HEK293T (cell line): ENCODE results near the gene PPP1R1B.

ENCODE experiments used
- CTCF ChIA-PET: fragments of 350-600 bp; formaldehyde crosslinking; extraction: SDS; loops from one replicate; lab custom pipeline; 2021; ENCODE audit warnings: antibody characterized with exemption, inconsistent platforms; lab: Yijun Ruan, JAX
- POLR2A ChIA-PET: fragments of 350-600 bp; formaldehyde crosslinking; extraction: SDS; loops from one replicate; lab custom pipeline; 2020; ENCODE audit warnings: antibody characterized with exemption, inconsistent platforms; lab: Yijun Ruan, JAX
- DNase-seq: peaks from one replicate; pipeline ENCODE4 v3.0.0; 2012; ENCODE audit warnings: mixed read lengths; ENCODE audit errors: extremely low spot score
- ARNT ChIP-seq: fragments of 450-650 bp; IDR thresholded peaks from 2 replicates; pipeline ENCODE4 v1.6.1; 2017; ENCODE audit warnings: mild to moderate bottlenecking
- BHLHE40 ChIP-seq: fragments of 450-650 bp; IDR thresholded peaks from 2 replicates; pipeline ENCODE4 v1.6.1; 2016; ENCODE audit warnings: mild to moderate bottlenecking, moderate library complexity, borderline replicate concordance
- CTBP1 ChIP-seq: fragments of 450-650 bp; IDR thresholded peaks from 2 replicates; pipeline ENCODE4 v1.6.1; 2016; ENCODE audit warnings: borderline replicate concordance
- ELF4 ChIP-seq: fragments of 450-650 bp; IDR thresholded peaks from 2 replicates; pipeline ENCODE4 v1.6.1; 2017; ENCODE audit warnings: antibody characterized with exemption
- FOXA1 ChIP-seq: fragments of 450-650 bp; IDR thresholded peaks from 2 replicates; pipeline ENCODE4 v1.6.1; 2016; ENCODE audit warnings: mild to moderate bottlenecking
- FOXK2 ChIP-seq: fragments of 450-650 bp; IDR thresholded peaks from 2 replicates; pipeline ENCODE4 v1.6.1; 2016; ENCODE audit warnings: mild to moderate bottlenecking
- FOXM1 ChIP-seq: fragments of 450-650 bp; IDR thresholded peaks from 2 replicates; pipeline ENCODE4 v1.6.1; 2017; ENCODE audit warnings: mild to moderate bottlenecking, borderline replicate concordance
- HDGF ChIP-seq: fragments of 450-650 bp; IDR thresholded peaks from 2 replicates; pipeline ENCODE4 v1.6.1; 2017; ENCODE audit warnings: antibody characterized with exemption, borderline replicate concordance
- L3MBTL2 ChIP-seq: fragments of 450-650 bp; conservative IDR thresholded peaks from 2 replicates; pipeline ENCODE4 v1.6.1; 2016; ENCODE audit warnings: mild to moderate bottlenecking
- LEF1 ChIP-seq: fragments of 450-650 bp; IDR thresholded peaks from 2 replicates; pipeline ENCODE4 v1.6.1; 2017; ENCODE audit warnings: mild to moderate bottlenecking, borderline replicate concordance
- NFRKB ChIP-seq: fragments of 450-650 bp; IDR thresholded peaks from 2 replicates; pipeline ENCODE4 v1.6.1; 2016; ENCODE audit warnings: mild to moderate bottlenecking, moderate library complexity
- PKNOX1 ChIP-seq: fragments of 450-650 bp; IDR thresholded peaks from 2 replicates; pipeline ENCODE4 v1.6.1; 2016
- SP1 ChIP-seq: fragments of 450-650 bp; IDR thresholded peaks from 2 replicates; pipeline ENCODE4 v1.6.1; 2017
- SUZ12 ChIP-seq: fragments of 450-650 bp; IDR thresholded peaks from 2 replicates; pipeline ENCODE4 v1.6.1; 2016; ENCODE audit warnings: mild to moderate bottlenecking
- TARDBP ChIP-seq: fragments of 450-650 bp; IDR thresholded peaks from 2 replicates; pipeline ENCODE4 v1.6.1; 2016
- ZNF384 ChIP-seq: fragments of 450-650 bp; IDR thresholded peaks from 2 replicates; pipeline ENCODE4 v1.6.1; 2016

PPP1R1B gene

GRCh38 chr17:39636927-39637736, 10.4 kb downstream of the PPP1R1B start, which contains the start of gene STARD3:
Gene STARD3, plus strand, starts transcription at chr17:39637144. Its CDS starts 16,388 bp downstream, at chr17:39653532.
- ChIA-PET POLR2A (interaction anchor here (0.7 to 3.1 kb wide), 13 partner anchors 8 to 331 kb away, joined by 3 to 11 read pairs (median 4); partner anchors contain the start of genes MED1 and PGAP3), CTCF (interaction anchor here (1.0 to 2.2 kb wide), 3 partner anchors 14 to 18 kb away, joined by 4 to 16 read pairs (median 9); no protein-coding TSS in a partner anchor)
- DNase-seq, result peak; percentile 84
- TF ChIP-seq LEF1 (no peak), TARDBP (no peak), ELF4 (0 out of 2 replicates have a peak, but pooled peaks have one; percentile 36), FOXK2 (no peak), CTBP1 (no peak), NFRKB (no peak), SP1 (no peak), PKNOX1 (no peak), HDGF (no peak), BHLHE40 (no peak), FOXA1 (no peak), L3MBTL2 (peak; percentile 72), FOXM1 (no peak), ARNT (peak; percentile 61; the same call in 1 of the 2 replicates)

- TF ChIP-seq SP1, result no peak
- no peak for TF ChIP-seq FOXM1
- no peak for TF ChIP-seq TARDBP
- ChIA-PET POLR2A (interaction anchor here (0.9 to 3.1 kb wide), 8 partner anchors 9 to 188 kb away, joined by 3 to 11 read pairs (median 6); partner anchors contain the start of genes MED1 and PGAP3), CTCF (interaction anchor here (1.0 to 2.2 kb wide), 3 partner anchors 15 to 17 kb away, joined by 4 to 16 read pairs (median 9); no protein-coding TSS in a partner anchor)
- DNase-seq, result no peak
Measured at GRCh38 chr17:39638317-39638716, 11.6 kb downstream of the PPP1R1B start.

GRCh38 chr17:39639043-39639442, 12.3 kb downstream of the PPP1R1B start:
- no peak for TF ChIP-seq BHLHE40
- TF ChIP-seq TARDBP, result no peak
- TF ChIP-seq PKNOX1, result no peak
- TF ChIP-seq LEF1, result no peak
- TF ChIP-seq NFRKB, result no peak
- no peak for TF ChIP-seq FOXM1
- no peak for TF ChIP-seq FOXK2
- no peak for TF ChIP-seq ELF4
- no peak for TF ChIP-seq CTBP1
- no peak for TF ChIP-seq ZNF384
- TF ChIP-seq SUZ12, result no peak
- TF ChIP-seq ARNT, result no peak
- no peak for TF ChIP-seq L3MBTL2
- TF ChIP-seq SP1, result no peak
- no peak for TF ChIP-seq HDGF
- no peak for TF ChIP-seq FOXA1
- no peak for DNase-seq
- ChIA-PET POLR2A (interaction anchor here (1.6 to 3.1 kb wide), 2 partner anchors 8 to 13 kb away, joined by 7 to 11 read pairs; no protein-coding TSS in a partner anchor), CTCF (interaction anchor here (1.9 kb wide), 1 partner anchor 15 kb away, joined by 7 read pairs; no protein-coding TSS in a partner anchor)

GRCh38 chr17:39639566-39640458, 13.1 kb downstream of the PPP1R1B start:
- ChIA-PET CTCF (interaction anchor here (1.1 to 1.9 kb wide), 2 partner anchors 14 to 19 kb away, joined by 5 to 7 read pairs; no protein-coding TSS in a partner anchor), POLR2A (no interaction called here)
- no peak for DNase-seq
- TF ChIP-seq PKNOX1 (no peak), ELF4 (no peak), FOXK2 (no peak), SP1 (no peak), NFRKB (no peak), FOXM1 (no peak), ARNT (no peak), CTBP1 (no peak), TARDBP (no peak), ZNF384 (no peak), FOXA1 (no peak), L3MBTL2 (no peak), BHLHE40 (no peak), HDGF (no peak), LEF1 (no peak), SUZ12 (no peak)

GRCh38 chr17:39640591-39641031, 13.9 kb downstream of the PPP1R1B start:
- no peak for DNase-seq
- no peak for TF ChIP-seq LEF1
- no peak for TF ChIP-seq FOXM1
- TF ChIP-seq ZNF384, result no peak
- no peak for TF ChIP-seq SP1
- no peak for TF ChIP-seq HDGF
- TF ChIP-seq L3MBTL2, result no peak
- no peak for TF ChIP-seq ARNT
- no peak for TF ChIP-seq FOXK2
- no peak for TF ChIP-seq SUZ12
- TF ChIP-seq PKNOX1, result no peak
- TF ChIP-seq ELF4, result no peak
- no peak for TF ChIP-seq CTBP1
- no peak for TF ChIP-seq TARDBP
- no peak for TF ChIP-seq NFRKB
- no peak for TF ChIP-seq FOXA1
- no peak for TF ChIP-seq BHLHE40
- ChIA-PET CTCF (interaction anchor here (1.1 to 1.9 kb wide), 2 partner anchors 14 to 20 kb away, joined by 5 to 7 read pairs; no protein-coding TSS in a partner anchor), POLR2A (no interaction called here)
